Cardiac muscle cell (in vitro differentiated cells and primary cell): ENCODE data around the gene WWP2. TPM values are rescaled to one million over a fixed set of nuclear protein-coding genes. Genes with fewer than 3 reads are reported as not detected.
"Not testable (repeated sequence)": the region's sequence is repeated elsewhere in the genome, so short reads cannot be mapped to it uniquely, and the experiment has no call there.

Experiments used
- DNase-seq, 2 donors: peaks; one replicate each; pipeline versions ENCODE4 v3.0.0 to v3.0.0-alpha.2; 2010 to 2017; ENCODE audit warnings: low read depth in 1 of 2, low spot score in 1 of 2
- H3K27ac ChIP-seq: fragments of 200-600 bp; sonication (generic); 2 replicates; pipeline ENCODE4 v1.5.1; 2016
- H3K27me3 ChIP-seq: fragments of 200-600 bp; sonication (generic); 2 replicates; pipeline ENCODE4 v1.6.0; 2016; ENCODE audit warnings: control low read depth
- H3K36me3 ChIP-seq: fragments of 200-600 bp; sonication (generic); 2 replicates; pipeline ENCODE4 v1.5.1; 2016; ENCODE audit warnings: control low read depth
- H3K4me1 ChIP-seq: fragments of 200-600 bp; sonication (generic); 2 replicates; pipeline ENCODE4 v1.8.1; 2017; ENCODE audit warnings: low read depth, mild to moderate bottlenecking, mixed run types
- H3K4me3 ChIP-seq: fragments of 200-600 bp; sonication (generic); 2 replicates; pipeline ENCODE4 v1.5.1; 2016; ENCODE audit warnings: mild to moderate bottlenecking
- H3K9me3 ChIP-seq: fragments of 200-600 bp; sonication (generic); 2 replicates; pipeline ENCODE4 v1.5.1; 2017; ENCODE audit warnings: low read depth, mild to moderate bottlenecking, control low read depth
- polyA plus RNA-seq: library from polyadenylated mRNA; unstranded; fragments of >200 nt; fragmentation: Nextera tagmentation; extraction: Ambion mirVana; gene quantifications from 2 replicates; pipeline ENCODE4 v1.2.1, GENCODE V29; 2016
- total RNA-seq: library from RNA; depleted of rRNA; stranded (reverse); fragments of >200 nt; gene quantifications from 2 replicates; pipeline ENCODE4 v1.2.3, GENCODE V29; 2016
- TF ChIP-seq, protein P1 (sequence below): IDR thresholded peaks from 2 replicates; pipeline ENCODE4 v1.5.1; 2012; ENCODE audit warnings: low read depth, mild to moderate bottlenecking, low read length

The WWP2 gene
- total and polyA plus RNA-seq, 2 experiments from 2014 or later = 21.3 to 27.8 TPM

DNA sequence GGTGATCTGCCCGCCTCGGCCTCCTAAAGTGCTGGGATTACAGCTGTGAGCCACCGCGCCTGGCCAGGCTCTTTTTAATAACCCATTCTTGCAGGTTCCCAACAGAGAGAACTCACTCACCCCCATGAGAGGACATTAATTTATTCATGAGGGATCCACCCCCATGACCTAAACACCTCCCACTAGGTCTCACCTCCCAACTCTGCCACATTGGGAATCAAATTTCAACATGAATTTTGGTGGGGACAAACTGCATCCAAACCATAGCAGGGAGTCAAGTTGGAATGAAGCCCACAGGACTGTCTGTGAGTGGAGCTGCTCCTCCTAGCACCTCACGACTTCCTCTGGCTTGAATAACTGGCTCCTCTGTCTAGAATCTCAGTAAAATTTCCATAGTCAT, 85.5 kb downstream of the WWP2 start:
- no peaks in the 10 kb centered on the region for H3K36me3 ChIP-seq
- H3K27me3 ChIP-seq = no peaks in the 10 kb centered on the region
- H3K27ac ChIP-seq = peak overlapping the region; percentile 92
- no peaks in the 10 kb centered on the region for H3K9me3 ChIP-seq
- TF ChIP-seq, protein P1, sequence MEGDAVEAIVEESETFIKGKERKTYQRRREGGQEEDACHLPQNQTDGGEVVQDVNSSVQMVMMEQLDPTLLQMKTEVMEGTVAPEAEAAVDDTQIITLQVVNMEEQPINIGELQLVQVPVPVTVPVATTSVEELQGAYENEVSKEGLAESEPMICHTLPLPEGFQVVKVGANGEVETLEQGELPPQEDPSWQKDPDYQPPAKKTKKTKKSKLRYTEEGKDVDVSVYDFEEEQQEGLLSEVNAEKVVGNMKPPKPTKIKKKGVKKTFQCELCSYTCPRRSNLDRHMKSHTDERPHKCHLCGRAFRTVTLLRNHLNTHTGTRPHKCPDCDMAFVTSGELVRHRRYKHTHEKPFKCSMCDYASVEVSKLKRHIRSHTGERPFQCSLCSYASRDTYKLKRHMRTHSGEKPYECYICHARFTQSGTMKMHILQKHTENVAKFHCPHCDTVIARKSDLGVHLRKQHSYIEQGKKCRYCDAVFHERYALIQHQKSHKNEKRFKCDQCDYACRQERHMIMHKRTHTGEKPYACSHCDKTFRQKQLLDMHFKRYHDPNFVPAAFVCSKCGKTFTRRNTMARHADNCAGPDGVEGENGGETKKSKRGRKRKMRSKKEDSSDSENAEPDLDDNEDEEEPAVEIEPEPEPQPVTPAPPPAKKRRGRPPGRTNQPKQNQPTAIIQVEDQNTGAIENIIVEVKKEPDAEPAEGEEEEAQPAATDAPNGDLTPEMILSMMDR = no peak
- DNase-seq = no peak
- no peak overlapping the region for H3K4me3 ChIP-seq
- peaks cover 13% of the 10 kb centered on the region for H3K4me1 ChIP-seq

GRCh38 chr16:69848637-69849545, 86.8 kb downstream of the WWP2 start:
- Histone ChIP-seq H3K9me3 (no peaks in the 10 kb centered on the region), H3K27me3 (no peaks in the 10 kb centered on the region), H3K4me3 (no peak overlapping the region), H3K4me1 (peaks cover 13% of the 10 kb centered on the region), H3K27ac (peak overlapping the region; percentile 92), H3K36me3 (no peaks in the 10 kb centered on the region)
- TF ChIP-seq, protein P1 = peak; percentile 4
- peak; percentile 74 to 91 for DNase-seq

DNA sequence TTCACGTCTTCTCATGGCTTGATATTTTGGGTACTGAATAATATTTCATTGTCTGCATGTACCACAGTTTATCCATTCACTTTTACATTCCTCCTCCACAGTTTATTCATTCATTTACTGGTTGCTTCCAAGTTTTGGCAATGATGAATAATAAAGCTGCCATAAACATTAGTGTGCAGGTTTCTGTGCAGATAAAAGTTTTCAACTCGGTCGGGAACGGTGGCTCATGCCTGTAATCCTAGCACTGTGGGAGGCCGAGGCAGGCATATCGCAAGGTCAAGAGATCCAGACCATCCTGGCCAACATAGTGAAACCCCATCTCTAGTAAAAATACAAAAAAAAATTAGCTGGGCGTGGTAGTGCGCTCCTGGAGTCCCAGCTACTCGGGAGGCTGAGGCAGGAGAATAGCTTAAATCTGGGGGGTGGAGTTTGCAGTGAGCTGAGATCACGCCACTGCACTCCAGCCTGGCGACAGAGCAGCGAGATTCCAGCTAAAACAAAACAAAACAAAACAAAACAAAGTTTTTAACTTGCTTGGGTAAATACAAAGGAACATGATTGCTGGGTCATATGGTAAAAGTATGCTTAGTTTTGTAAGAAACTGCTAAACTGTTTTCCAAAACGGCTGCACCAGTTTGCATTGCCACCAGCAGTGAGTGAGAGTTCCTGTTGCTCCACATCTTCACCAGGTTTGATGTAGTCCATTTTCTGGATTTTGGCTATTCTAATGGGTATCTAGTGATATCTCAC, 89.5 kb downstream of the WWP2 start:
- TF ChIP-seq, protein P1 = no peak
- Histone ChIP-seq H3K27me3 (no peaks in the 10 kb centered on the region), H3K27ac (no peak overlapping the region), H3K36me3 (no peaks in the 10 kb centered on the region), H3K4me3 (no peak overlapping the region), H3K9me3 (no peaks in the 10 kb centered on the region), H3K4me1 (peaks cover 13% of the 10 kb centered on the region)
- DNase-seq = peak in 1 of 2 donors; percentile 19

- no peaks in the 10 kb centered on the region for H3K9me3 ChIP-seq
- no peaks in the 10 kb centered on the region for H3K36me3 ChIP-seq
- no peaks in the 10 kb centered on the region for H3K27me3 ChIP-seq
- peak overlapping the region; percentile 34 for H3K27ac ChIP-seq
- H3K4me1 ChIP-seq = peaks cover 11% of the 10 kb centered on the region
- no peak overlapping the region for H3K4me3 ChIP-seq
- no peak for DNase-seq
- TF ChIP-seq, protein P1 = no peak
Measured at GRCh38 chr16:69852815-69853214, 90.7 kb downstream of the WWP2 start.

GRCh38 chr16:69853481-69853880, 91.3 kb downstream of the WWP2 start:
- Histone ChIP-seq H3K27ac (peak overlapping the region; percentile 34), H3K36me3 (no peaks in the 10 kb centered on the region), H3K4me1 (peaks cover 4% of the 10 kb centered on the region), H3K4me3 (no peak overlapping the region), H3K27me3 (no peaks in the 10 kb centered on the region), H3K9me3 (no peaks in the 10 kb centered on the region)
- no peak for DNase-seq
- TF ChIP-seq, protein P1 = no peak

DNA sequence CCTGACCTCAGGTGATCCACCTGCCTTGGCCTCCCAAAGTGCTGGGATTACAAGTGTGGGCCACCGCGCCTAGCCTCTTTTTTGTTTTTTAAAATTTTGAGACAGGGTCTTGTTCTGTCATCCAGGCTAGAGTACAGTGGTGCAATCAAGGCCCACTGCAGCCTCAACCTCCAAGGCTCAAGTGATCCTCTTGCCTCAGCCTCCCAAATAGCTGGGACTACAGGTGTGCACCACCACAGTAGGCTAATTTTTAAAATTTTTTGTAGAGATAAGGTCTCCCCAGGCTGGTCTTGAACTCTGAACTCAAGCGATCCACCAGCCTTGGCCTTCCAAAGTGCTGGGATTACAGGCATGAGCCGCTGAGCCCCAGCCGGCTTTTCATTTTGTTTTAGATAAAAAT, 92.6 kb downstream of the WWP2 start:
- not testable (repeated sequence) for DNase-seq, H3K9me3 ChIP-seq, H3K4me3 ChIP-seq, H3K27me3 ChIP-seq, H3K4me1 ChIP-seq, H3K36me3 ChIP-seq
- H3K27ac ChIP-seq = peak overlapping the region; percentile 6
